GM03348 (cell line): Measurements from ENCODE around the gene YBEY.
"Not testable (repeated sequence)": the region's sequence is repeated elsewhere in the genome, so short reads cannot be mapped to it uniquely, and the experiment has no call there.

Experiments
- DNase-seq: peaks from one replicate; pipeline ENCODE4 v3.0.0; 2012; ENCODE audit warnings: low spot score

Gene YBEY, protein sequence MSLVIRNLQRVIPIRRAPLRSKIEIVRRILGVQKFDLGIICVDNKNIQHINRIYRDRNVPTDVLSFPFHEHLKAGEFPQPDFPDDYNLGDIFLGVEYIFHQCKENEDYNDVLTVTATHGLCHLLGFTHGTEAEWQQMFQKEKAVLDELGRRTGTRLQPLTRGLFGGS

DNA sequence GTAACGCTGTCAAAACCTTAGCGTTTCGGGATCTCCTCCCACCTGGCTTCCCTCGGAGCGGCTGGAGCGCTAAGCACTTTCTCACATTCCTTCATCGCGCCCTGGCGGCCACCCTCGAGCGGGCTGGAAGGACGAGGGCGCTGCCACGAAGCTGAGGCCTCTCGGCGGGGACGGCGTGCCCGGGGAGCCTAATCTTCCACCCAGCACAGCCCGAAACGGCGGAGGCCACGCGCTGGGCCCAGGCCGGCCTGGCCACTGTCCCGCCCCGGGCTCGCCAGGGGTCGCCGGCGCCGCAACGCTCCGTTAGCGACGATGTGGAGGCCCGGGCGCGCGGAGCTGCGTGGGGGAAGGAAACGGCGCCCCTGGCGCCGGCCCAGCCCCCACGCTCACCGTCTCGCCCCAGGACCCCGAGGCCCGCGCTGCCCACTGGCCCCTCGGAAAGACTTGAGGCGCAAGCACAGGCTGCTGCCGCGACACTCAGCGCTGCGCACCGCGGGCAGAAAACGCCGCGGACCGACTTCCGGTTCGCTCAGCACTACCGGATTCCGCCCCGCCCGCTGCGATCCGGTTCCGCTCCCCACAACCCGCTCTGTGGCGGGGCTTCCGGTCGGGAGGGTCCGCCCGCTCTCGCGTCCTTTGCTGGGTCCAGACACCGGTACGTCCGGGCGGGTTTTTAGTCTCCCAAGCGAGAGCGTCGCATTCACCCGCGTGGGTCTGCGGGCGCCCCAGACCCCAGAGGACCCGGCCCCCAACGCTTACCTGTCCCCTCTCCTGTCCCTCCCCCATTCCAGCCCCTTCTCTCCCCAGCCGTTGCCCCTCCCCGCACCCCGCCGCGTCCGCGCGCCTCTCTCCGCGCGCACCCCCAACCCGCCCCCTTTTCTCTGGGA lies at the start of gene YBEY:
Gene YBEY (plus strand): TSS at position 582 of the 887 bp plus-strand sequence. CDS start 572 bp downstream, outside the sequence.
- DNase-seq, result peak; percentile 97

DNA sequence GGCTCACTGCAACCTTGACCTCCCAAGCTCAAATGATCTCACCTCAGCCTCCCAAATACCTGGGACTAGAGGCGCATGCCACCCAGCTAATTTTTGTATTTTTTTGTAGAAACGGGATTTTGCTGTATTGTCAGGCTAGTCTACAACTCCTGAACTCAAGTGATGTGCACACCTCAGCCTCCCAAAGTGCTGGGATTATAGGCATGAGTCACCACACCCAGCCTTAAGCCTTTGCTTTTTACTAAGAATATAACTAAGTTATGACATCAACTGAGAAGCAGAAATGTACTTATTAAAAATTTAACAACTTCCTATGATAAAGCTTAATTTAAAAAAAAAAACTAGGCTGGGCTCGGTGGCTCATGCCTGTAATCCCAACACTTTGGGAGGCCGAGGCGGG lies 48.7 kb upstream of the YBEY start:
- DNase-seq, result no peak

DNA sequence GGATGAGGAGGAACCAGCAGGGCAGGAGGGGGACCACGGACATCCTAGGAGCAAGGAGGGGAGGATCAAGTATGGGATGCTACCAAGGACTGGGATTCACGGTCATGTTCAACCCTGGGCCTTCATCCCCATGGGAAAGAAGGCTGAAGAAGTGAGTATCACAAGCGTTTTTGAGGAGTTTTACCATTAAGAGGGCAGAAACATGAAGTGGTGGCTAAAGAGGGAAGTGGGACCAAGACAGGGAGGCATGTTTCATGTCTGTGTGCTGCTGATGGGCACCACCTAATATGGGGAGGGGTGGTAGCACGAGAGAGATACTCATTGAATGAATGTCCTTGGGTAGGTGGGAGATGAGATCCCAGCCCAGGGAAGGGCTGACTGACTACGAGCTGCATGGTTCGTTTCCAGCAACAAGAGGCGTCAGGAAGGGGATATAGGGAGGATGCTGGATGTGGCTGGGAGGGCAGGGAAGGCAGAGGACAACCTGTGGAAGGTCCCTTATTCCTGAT lies 46.3 kb upstream of the YBEY start:
- no peak for DNase-seq

DNA sequence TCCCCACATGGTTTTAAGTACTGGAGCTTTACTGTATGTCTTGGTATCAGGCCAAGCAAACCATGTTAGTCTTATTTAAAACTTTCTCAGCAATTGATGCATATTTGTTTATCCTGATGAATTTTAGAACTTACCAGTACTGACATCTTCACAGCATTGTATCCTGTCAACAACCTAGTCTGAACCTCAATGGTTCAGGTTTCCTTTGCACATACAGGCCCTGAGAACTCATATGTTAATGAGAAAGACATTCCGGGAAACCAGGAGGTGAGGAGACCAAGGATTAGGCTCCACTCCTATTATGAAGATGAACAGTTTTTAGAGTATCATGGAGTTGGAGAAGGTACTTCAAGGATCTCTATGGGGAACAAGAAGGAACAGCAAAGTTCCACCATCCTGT lies 44.6 kb upstream of the YBEY start:
- not testable (repeated sequence) for DNase-seq

DNA sequence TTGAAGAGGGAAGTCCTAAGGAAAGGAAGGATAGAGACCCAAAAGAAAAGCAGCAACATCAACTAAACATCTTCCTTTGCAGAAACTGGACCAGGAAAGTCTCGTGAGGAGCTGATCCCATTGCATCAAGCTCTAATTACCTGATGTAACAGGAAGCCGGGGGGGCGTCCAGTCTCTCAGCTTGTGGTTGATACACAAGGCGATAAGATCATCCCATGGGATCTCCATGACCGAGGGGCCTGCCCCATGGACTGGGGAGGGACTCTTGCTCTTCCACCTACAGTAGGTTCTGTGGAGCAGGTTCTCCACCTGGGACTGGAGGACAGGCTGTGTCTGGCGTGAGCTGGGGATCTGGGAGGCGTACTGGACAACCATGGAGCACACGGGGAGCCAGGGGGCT lies 42.8 kb upstream of the YBEY start:
- DNase-seq, result no peak

DNA sequence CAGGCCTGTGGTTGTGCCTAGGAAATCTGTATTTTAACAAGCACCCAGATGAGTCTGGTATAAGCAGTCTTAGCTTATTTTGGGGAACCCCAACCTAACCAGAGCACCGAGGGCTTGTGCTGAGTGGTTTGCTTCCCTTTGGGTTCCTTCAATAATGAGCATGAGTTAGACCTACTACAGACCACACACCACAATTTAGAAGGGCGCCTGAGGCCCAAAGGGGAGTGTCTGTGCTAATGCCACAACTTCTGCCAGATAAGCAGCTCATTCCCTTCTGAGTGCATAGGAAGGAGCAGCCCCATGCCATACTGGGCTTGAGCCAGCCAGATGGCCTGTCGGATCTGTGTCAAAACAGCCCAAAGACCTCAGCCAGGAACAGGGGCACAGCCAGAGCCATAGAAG lies 42.2 kb upstream of the YBEY start:
- no peak for DNase-seq

DNA sequence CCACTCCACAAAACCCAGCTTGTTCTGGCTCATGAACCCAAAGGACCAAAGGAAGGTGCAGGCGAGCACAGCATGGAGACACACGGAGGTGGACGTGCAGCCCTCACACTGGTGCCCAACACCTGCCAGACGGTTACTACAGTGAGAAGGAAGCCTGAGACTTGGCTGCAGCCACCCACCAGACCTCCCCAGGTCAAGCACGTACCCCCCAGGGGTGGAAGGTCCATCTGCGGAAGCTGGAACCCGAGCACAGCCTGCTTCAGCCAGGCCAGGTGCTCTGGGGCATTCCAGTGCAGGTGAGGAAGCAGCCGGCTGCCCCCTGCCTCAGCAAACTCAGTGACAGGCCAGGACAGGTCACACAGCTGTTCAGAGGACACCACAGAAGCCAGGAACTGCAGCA lies 41.5 kb upstream of the YBEY start:
- no peak for DNase-seq

DNA sequence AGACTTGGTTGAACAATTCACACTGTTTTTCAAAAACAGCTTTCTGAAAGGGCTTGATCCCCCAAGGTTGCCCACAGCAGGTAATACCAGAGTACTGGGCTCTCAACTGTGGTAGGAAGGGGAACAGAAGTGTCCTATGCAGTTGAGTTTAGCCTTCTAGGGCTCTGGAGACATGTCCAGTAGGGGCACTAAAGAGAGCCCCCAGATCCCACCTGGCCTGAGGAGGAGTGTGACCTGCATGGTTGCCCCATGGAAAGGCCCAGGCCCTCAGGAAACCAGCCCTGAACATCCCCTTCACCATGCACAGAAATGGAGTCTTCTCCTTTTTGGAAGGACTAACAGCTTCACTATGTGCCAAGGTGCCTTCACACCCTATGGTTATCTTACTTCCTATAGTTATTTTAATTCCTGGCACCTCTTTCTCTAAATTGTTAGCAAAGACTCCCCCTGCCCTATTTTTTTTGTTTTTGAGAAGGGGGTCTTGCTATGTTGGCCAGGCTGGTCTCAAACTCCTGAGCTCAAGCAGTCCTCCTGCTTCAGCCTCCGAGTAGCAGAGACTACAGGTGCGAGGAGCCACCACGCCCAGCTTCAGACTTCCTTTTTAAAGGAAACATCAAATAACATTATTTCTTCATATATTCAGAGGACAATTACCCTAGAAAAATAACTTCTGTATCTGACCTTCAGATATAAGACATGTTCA lies 40.8 kb upstream of the YBEY start:
- no peak for DNase-seq

DNA sequence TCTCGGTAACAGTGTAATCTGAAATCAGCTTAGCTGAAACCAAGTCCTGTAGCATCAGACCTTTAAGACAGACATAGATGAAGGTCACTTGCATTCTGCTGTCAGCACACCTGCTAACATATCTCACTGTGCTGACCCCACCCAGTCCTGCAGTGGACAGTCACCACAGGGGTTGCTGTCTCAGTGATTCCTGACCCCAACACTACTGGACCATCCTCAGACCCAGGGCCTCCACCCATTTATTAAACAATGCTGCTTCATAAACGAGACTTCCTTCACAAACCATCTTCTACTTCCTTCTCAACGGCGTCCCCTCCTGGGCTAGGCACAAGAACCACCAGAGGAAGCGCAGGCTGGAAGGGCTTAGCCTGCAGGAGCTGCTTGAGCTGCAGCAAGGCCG lies 39.8 kb upstream of the YBEY start:
- DNase-seq, result no peak

DNA sequence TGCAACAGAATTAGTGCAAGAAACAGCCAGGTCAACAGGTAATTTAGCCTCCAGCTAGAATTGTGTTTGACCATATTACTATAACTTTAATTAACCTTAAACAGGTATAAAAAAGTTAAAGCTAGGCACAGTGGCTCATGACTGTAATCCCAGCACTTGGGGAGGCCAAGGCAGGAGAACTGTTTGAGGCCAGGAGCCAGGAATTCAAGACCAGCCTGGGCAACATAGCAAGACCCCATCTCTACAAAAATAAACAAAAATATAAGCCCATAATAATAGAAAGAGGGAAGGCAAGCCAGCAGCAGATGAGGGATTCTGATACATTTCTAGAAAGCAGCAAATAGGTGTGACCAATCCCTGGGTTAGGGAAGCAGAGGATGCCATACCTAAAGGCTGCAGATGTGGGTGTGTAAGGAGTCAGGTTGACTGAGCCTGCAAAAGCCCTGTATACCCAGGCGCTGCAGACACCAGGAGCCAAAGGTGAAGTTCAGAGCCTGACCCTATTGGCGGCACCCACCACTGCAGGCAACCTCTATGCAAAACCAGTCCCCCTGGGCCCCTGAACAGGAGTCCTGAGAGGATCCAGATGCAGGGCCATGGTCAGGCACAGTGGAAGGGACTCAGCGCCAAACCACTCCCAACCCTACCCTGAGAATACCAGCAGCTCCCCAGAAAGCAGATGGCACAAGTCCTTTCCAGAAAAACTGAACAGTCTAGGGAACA lies 38.3 kb upstream of the YBEY start:
- no peak for DNase-seq

DNA sequence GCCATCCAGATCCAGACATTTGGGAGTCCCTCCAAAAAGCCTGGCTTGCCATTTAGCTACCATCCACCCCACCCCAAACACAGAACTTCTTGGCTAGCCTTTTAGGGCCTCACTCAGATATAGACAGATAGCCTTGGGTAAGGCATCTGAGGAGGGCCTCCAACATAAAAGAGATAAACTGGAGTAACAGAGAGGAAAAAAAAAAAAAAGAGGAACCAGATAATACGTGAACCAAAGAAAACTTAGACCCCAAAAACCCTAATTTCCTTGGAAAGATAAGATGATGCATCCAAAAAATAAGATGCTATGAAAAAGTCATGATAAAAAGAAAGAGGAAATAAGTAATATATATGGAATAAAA lies 37.7 kb upstream of the YBEY start:
- DNase-seq, result no peak

DNA sequence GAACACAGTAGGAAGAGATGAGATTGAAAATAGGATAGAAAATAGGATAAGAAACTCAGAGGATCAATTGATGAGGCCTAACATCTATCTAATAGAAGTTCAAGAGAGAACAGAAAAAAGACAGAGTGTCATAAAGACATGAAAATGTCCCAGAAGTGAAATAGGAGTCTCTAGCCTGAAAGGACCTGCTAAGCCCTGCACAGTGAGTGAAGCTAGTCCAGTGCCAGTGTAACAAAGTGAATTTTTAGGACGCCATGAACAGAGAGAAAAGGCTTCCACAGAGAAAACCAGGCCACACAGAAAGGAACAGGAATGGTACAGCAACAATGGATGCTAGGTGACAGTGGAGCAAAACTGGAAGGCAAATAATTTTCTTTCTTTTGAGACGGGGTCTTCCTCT lies 37.3 kb upstream of the YBEY start:
- DNase-seq, result no peak

DNA sequence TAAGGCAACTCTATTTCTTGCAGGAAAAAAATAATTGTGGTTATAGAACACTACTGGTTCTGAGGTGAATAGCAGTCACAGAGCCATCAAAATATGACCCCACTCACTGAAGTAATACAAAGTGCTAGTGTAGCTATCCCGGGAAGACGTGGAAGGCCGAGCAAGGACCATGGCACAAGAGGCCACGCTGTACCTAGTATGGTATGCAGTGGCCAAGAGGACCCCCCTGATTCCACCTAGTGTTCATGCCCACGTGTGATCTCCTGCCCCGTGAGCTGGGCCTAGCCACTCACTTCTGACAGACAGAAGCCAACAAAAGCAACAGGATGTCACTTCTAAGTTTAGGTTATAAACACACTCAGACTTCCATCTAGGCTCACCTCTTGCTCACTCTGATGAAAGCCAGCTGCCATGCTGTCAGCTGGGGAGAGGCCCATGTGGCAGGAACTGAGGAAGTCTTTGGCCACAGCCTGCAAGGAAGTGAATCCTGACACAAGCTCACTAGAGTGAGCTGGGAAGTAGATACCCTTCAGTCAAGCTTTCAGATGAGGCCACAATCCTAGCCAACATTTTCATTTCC lies 35.9 kb upstream of the YBEY start:
- no peak for DNase-seq

DNA sequence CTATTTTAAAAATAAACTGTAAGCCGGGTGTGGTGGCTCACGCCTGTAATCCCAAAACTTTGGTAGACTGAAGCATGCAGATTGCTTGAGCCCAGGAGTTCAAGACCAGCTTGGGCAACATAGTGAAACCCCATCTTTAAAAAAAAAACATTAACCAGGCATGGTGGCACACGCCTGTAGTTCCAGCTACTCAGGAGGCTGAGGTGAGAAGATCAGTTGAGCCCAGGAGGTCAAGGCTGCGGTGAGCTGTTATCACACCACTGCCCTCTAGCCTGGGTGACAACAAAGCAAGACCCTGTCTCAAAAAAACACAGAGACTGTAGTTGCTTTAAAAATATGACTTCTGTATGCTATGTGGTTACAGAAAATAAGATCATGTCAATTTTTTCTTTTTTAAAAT lies 33.3 kb upstream of the YBEY start:
- no peak for DNase-seq

DNA sequence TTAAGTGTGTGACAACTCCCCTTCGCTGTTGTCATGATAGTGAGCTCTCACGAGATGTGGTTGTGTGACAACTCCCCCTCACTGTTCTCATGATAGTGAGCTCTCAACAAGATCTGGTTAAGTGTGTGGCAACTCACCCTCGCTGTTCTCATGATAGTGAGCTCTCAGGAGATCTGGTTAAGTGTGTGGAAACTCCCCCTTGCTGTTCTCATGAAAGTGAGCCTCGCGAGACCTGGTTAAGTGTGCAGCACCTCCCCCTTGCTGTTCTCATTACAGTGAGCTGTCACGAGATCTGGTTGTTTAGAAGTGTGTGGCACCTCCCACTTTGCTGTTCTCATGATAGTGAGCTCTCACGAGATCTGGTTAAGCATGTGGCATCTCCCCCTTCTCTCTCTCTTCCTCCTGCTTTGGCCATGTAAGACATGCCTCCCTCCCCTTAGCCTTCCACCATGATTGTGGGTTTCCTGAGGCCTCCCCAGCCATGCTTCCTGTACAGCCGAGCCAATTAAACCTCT lies 32.5 kb upstream of the YBEY start:
- DNase-seq, result no peak

DNA sequence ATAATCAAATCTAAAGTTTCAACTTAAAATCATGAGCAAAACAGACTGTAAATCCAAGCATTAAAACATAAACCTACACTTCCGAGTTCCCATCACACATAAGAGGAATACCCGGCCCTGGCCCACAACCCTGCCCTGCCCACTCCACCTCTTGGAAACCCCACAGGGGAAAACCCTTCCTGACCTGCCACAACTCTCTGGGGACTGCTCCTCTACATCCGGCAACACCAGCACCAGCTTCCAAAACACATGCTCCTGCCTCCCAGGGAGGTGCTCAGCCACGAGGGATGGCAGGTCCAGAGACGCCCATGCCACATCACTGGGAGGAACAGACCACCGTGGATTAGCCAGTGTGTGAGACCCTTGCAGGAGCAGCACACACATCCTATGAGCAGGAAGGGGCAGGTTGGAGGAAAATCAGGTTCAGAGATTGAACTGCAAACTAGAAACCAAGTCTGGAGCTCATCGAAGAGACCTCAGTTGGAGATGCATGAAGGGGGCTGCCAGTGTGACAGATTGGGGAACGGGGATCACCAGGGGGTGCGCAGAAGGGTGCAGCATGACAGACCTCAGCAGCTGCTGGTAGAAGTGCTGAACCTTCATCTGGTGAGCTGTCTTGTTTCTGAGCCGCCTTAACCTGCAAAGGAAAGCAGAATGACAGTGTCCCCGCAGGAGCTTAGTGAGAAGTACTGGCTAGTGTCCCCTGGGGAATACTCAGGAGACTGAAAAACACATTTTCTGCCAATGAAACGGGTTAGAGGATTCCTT lies 31.8 kb upstream of the YBEY start:
- no peak for DNase-seq

DNA sequence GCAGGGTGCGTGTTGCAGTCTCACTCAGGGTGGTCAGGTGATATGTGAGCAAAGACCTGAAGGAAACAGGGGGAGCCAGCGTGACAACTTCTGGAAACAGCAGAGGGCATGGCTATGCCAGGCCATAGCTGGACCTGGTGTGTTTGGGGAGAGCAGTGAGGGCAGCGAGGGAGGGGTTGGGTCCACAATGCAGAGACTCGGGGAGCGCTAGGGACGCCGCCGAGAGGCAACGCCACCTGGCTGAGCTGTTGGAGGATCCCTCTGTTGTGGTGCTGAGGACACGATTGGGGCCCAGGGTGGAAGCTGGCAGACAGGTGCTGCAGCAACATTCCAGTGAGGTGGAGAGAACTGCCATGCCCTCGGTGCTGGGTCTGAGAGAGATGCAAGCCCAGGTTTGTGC lies 31.0 kb upstream of the YBEY start:
- no peak for DNase-seq

DNA sequence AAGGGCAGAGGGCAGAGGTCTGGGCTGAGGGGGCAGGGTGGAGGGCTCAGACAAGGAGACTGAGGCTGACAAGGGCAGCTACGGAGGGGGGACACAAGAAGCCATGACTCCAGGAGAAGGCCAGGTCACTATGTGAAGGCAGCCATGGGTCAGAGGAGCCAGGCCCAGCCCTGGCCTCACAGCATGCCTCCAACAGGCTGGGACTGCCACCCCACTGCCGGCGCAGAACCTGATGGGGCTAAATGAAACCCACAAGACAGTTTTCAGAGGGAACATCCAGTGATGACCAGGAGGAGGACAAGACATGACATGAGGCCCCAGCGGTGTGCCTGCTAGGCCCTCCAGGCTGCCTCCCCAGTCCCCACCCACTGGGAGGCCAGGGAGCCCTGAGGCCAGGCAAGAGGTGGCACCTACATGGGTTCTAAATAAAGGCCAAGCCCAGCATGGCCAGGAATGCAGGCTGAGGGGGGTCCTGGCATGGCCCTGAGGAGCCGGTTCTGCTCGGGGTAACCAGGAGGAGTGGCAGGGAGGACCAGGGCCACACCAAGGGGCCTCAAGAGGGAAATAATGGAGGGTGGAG lies 30.3 kb upstream of the YBEY start:
- no peak for DNase-seq

DNA sequence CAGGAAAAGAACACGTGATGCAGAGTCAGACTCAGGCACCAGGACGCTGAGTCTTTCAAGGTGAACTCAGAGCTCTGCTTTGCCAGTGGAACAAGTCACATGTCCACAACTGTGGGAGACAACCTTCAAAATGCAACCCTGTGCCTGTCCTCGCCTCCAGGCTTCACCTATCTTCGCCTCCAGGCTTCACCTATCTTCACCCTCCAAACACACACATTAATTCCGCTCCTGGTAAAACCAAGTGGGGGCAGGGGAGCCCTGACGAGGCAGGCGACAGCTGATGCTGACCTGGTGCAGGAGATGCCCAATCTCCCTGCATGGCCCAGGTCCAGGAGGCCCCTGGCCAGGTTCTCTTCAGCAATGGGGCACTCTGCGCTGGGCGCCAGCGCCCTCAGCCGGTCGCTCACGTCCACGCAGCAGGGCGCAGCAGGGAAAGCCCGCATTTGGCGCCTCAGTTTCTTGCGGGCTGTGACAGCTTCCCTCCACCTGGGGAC lies 29.6 kb upstream of the YBEY start:
- no peak for DNase-seq

DNA sequence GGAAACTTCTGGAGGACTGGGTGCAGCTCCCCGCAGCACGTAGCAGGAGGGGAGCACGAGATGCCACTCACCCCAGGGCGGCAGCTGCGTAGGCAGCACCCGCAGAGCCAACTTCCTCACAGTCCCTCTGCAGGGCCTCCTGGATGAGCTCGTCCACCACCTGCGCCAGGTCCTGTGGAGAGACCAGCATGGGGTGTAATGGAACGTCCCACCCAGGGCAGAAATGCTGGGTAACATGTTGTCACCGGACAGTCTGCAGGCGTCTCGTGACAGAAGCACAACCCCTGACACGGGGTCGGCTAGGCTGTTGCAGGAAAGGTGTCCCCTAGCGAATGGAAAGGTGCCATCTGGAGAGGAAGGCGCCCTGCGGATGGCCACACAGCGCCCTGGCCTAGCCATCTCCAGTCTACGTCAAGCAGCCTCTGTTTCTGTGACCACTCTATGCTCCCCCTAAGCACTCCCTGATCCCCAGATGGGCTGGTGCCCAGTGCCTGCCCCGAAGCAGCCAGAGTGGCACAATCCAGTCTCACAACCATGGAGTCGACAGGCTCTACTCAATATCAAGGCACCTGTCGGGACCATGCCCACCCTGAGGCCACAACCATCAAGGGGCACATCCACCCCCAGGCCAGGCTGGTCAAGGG lies 22.0 kb upstream of the YBEY start:
- no peak for DNase-seq
